GM18867 (cell line): ENCODE data around the gene PLAGL1.
"Not testable (repeated sequence)": the region's sequence is repeated elsewhere in the genome, so short reads cannot be mapped to it uniquely, and the experiment has no call there.

Source experiments
- ATAC-seq: cut with Tn5 transposase; IDR thresholded peaks from one replicate; pipeline ENCODE4 v1.9.1; 2021; ENCODE audit warnings: mild to moderate bottlenecking, moderate library complexity; ENCODE audit not compliant: unreplicated experiment

PLAGL1 gene

DNA sequence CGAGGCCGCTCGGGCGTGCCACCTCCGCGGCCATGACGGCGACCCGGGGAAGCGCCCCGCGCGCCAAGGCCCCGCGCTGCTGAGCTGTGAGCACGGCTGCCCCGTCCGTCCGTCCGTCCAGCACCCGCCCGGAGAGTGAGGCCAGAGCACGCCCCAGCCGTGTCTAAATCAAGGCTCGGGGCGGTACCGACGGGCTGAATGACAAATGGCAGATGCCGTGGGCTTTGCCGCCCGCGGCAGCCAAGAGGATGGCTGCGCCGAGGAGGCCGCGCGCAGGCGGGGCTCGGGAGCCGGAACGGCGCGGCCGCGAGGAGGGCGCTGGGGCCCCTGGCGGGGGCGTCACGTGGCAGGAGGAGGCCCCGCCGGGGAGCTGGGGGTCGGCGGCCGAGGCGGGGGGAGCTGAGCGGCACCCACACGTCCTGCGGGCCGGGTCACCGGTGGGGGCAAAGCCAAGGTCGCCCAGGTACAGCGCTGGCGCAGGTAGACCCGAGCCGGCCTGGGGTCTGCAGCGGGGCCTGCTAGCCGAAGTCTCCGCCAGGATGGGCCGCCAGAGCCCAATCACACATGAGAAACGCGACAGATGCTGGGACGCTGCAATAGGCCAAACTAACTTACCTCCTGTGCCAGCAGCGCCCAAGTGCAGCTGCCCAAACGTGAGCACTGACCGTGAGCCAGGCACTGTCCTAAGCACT, at the start of gene PLAGL1:
Gene PLAGL1 (minus strand): TSS at position 140 of the 692 bp plus-strand sequence. CDS start 60,123 bp downstream, outside the sequence.
- peak; percentile 55 for ATAC-seq

DNA sequence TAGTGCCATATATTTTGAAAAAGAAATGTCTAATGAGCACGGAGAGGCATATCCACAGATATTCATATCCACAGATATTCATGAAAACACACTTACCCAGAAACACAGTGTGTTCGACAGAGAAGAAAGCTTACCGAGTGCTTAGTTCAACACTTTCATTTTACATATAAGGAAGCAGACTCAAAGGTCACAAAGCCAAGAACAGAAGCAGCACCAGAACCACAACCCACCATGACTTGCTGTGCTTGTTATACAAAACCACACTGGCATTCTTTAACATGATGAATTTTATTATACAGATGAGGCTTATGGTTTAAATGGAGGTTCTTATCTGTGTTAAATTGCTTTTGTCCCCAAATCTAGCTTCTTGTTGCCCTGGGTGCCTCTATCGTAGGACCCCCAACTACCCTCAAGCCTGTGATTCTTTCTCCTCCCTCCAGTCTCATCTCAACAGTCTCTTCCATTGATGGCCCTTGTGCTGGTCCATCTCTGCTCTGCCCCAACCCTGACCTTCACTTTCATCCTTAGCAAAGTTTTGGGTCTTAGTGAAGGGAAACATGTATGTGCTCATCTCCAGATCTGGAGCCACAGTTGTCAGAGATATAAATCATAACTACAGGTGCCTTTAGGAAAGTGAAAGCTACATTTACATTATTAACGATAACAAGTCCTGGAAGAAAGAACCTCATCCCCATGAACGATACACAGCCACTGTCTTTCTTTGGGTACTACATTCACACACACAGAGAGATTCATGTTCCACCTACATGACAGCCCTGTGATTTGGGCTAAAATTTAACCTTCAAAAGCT, 47.3 kb upstream of the PLAGL1 start:
- peak; percentile 94 for ATAC-seq

DNA sequence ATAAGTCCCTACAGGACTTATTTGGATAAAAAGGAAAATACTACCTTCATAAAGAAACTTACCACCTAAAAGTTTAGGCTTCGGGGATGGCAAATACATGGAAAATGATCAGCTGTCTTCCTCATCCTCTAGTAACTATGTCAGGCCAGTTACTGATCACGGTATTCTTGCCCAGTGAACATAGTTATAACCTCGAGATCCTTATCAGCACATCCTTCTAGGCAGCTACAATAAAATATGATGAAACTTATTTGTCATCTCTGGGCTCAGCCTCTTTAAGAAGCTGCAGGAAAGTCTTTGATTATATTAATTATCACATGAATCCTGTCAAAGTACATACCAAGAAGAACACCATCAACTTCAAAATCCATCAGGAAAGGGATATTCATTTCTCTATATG, 45.5 kb upstream of the PLAGL1 start:
- ATAC-seq: no peak

DNA sequence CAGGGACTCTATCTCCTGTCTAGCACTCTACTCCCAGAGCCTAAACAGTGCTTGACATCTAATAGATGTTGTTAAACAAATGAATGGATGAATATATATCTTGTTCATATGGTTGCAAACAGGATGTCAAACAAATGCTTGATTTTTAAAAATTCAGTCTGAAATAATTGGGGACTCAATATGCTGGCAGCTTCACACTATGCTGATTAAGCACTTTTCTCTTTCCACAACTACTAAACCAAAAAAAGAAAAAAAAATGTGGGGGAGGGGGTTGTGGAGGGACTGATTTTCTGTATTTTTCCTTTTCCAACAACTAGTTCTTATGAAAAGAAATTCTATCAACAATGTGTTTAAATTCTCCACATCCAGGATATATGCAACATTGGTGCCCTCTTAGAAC, 44.4 kb upstream of the PLAGL1 start:
- ATAC-seq: no peak

DNA sequence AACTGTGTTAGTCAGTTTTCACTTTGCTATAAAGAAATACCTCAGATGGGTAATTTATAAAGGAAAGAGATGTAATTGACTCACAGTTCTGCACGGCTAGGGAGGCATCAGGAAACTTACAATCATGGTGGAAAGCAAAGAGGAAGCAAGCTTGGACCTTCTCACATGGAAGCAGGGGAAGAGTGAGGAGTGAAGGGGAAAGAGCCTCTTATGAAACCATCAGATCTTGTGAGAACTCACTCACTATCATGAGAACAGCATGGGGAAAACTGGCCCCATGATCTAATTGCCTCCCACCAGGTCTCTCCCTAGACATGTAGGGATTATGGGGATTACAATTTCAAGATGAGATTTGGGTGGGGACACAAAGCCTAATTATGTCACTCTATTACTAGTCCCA, 41.3 kb upstream of the PLAGL1 start:
- ATAC-seq: no peak

DNA sequence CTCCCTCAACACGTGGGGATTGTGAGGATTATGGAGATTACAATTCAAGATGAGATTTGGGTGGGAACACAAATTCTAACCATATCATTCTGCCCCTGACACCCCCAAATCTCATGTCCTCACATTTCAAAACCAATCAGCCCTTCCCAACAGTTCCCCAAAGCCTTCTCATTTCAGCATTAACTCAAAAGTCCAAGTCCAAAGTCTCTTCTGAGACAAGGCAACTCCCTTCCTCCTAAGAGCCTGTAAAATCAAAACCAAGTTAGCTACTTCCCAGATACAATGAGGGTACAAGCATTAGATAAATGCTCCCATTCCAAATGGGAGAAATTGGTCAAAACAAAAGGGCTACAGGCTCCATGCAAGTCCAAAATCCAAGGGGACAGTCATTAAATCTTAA, 39.6 kb upstream of the PLAGL1 start:
- no peak for ATAC-seq

DNA sequence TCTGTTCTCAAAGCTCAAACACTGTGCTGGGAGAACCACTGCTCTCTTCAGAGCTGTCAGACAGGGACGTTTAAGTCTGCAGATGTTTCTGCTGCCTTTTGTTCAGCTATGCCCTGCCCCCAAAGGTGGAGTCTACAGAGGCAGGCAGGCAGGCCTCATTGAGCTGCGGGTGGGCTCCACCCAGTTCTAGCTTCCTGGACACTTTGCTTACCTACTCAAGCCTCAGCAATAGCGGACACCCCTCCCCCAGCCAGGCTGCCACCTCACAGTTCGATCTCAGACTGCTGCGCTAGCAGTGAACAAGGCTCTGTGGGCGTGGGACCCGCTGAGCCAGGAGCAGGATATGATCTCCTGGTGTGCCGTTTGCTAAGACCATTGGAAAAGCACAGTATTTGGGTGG, 38.6 kb upstream of the PLAGL1 start:
- ATAC-seq: not testable (repeated sequence)

- not testable (repeated sequence) for ATAC-seq
Observed at GRCh38 chr6:144044989-144045388, 36.9 kb upstream of the PLAGL1 start.

GRCh38 chr6:144036835-144037195, 28.8 kb upstream of the PLAGL1 start:
- ATAC-seq: no peak

GRCh38 chr6:144036064-144036834, 28.2 kb upstream of the PLAGL1 start:
- no peak for ATAC-seq

- no peak for ATAC-seq
Observed at GRCh38 chr6:144035416-144035815, 27.4 kb upstream of the PLAGL1 start.

DNA sequence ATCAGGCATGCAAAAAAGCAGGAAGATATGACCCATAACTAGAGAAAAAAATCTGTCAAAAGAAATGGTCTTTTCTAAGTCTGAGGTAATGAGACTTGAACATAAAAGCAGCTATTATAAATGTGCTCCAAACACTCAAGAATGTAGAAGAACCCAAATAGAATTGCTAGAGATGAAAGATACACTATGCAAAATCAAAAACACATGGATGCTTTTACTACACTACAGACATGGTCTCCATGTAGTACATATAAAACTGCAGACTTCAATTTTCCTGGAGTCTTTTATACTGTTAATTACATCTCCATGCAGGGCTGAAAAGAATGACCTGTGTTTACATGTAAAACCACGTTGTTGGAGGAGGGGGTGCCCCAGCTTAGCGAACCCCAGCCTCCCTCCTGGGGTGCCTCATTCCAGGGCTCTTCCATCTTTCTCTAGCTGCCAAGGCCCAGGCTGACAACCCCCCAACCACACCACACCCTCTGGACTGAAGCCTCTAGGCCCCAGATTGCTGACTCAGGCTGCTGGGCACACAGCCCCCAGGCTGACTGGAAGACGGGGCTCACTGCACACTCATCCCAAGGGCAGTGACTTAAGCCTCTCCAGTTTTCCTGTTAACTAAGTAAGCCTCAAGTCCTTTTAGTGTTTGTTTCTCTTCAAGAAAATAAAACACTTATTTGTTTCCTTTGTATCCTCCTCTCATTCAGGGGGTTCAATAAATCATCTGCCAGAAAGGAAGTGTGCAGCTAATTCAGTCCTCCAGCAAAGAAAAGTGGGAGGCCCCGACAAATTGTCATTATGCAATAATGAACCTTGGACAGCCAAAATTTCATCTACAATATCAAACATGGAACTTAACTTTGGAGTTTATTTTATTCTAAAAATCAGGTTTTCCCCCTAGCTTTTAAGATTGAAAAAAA, 26.0 kb upstream of the PLAGL1 start:
- no peak for ATAC-seq

DNA sequence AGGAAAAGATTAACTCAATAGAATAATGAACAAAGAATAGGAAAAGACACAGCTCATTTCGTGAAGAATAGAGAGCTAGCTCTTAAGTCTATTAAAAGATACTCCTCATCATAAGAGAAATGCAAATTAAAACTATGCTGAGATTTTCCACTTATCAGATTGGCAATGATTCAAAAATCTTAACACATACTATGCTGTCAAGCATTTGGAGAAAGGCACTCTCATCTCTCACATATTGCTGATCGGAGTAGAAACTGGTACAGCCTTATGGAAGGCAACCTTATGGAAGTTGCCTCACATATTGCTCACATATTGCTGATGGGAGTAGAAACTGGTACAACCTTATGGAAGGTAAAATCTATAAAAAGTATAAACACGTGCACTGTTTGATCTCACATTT, 21.4 kb upstream of the PLAGL1 start:
- no peak for ATAC-seq

DNA sequence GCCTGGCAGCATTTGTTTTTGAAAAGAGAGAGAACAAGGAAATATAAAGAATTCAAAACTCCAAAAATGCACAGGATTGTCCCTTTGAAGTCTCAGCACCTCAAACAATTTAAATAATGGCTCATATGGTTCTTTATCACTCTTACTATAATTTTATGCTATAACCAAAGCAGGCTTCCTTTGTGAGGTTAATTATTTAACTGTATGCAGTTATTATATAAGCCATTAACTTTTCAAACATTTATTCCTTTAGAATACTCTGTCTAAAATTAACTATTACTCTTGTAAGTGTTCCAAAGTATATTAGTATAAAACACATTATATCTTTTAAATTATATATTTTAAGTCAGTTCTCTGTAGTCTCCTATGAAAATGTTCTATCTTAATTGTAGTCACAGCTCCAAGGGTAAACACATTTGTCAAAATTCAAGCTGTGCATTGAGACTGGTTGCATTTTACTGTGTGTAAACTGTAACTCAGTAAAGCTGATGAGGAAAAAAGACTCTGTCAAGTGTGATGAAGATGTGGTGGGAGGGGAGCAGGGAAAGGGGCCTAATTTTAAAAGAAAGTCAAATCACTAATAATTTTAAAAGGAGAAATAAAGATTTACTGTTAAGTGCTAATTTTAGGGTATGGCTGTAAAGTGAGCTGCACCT, 20.0 kb upstream of the PLAGL1 start:
- no peak for ATAC-seq

DNA sequence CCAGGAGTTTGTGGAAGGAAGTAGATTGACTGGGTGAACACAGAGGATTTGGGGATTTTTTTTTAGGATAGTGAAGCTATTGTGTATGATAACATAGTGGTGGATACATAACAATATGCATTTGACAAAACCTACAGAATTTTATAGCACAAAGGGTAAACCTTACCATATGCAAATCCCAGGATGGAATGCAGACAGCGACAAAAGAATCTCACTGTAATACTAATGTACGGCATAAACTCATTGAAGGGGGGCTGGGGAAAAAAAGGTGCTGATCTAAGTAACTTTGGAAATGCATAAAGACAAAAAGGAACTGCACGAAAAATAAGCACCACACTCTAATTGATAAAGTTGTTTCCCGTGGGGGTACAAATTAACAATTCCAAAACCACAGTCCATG, 15.2 kb upstream of the PLAGL1 start:
- ATAC-seq: no peak

DNA sequence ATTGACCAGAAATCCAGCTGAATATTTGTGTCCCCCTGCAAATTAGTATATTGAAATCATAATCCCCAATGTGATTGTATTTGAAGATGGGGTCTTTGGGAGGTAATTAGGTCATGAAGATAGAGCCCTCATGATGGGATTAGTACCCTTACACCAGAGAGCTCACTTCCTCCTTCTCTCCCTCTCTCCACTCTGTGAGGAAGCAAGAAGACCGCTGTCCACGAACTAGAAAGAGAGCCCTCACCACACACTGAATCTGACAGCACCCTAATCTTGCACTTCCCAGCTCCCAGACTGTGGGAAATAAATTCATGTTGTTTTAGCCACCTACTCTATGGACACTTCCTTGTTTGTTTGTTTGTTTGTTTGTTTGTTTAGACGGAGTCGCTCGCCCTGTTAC, 11.9 kb upstream of the PLAGL1 start:
- no peak for ATAC-seq

DNA sequence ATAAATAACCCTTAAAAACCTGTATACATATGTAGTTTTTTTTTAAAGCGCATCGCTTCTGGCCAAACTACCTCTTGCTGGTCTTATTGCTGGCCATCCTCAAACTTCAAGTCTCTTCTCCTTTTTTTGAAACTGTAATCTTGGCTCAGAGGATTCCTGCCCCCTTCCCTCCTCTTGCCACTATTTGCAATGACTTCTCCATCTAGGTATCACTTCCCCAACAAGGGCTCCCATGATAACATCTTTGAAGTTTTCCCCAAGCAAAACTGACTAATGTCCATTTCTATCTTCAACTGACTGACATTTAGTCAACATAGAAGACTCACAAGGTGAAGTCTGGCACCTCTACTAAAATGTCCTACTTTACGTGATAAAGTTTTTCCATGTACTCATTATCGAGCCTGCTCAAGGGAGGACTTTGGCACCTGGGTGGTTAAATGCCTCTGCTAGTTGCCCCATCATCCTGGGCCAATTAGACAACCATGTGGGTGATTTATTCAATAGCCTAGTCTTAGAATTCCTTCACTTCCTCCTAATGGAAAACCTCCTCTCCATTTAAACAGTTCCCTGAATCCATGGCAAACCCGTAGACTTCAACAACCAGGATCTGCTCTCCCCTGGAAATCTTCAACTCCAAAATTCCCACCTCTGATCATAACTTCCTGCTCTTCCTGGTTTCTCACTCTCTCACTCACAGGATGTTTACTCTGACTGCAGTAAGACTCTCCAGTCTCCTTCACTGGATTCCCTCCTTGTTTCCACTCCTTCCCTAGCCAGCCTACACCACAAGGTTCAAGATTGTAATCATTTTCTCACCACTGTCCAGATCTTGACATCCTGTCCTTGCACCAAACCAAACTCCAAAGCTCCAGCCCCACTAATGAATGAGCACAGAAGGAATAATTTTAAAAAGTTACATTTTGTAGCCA, 9.4 kb upstream of the PLAGL1 start:
- no peak for ATAC-seq

DNA sequence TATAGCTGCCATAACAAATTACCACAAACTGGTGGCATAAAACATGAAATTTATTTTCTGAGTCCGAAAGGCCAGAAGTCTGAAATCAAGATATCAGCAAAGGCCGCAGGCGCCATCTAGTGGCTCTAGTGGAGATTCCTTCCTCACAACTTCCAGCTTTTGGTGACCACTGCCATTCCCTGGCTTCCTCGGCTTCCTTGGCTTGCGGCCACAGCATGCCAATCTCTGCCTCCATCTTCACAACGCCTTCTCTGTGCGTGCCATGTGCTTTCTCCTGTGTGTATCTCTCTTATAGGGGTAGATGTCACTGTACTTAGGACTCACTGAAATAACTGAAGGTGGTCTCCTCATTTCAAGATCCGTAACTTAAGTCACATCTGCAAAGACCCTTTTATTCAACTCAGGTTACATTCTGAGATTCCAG, 5.4 kb upstream of the PLAGL1 start:
- ATAC-seq: peak; percentile 45

GRCh38 chr6:144012534-144012933, 4.5 kb upstream of the PLAGL1 start:
- ATAC-seq: no peak
